Measurements from ENCODE around the gene HHAT.
"Not testable (repeated sequence)": the region's sequence is repeated elsewhere in the genome, so short reads cannot be mapped to it uniquely, and the experiment has no call there.

Gene HHAT

GRCh38 chr1:210657806-210658205 is 329.1 kb downstream of the HHAT start:
- Histone ChIP-seq H3K27ac (ENCODE audit: low read depth, low read length) (no peak overlapping the region), H3K27me3 (ENCODE audit: insufficient read depth, low read length) (no peaks in the 10 kb centered on the region), H3K36me3 (ENCODE audit: insufficient read depth, low read length) (no peaks in the 10 kb centered on the region), H3K4me1 (ENCODE audit: control insufficient read depth, insufficient read depth, low read length, unreplicated experiment) (no peaks in the 10 kb centered on the region), H3K4me3 (ENCODE audit: low read depth, low read length) (no peak overlapping the region), H2AFZ (ENCODE audit: low read length, unreplicated experiment) (no peak overlapping the region), H3K79me2 (ENCODE audit: control insufficient read depth, insufficient read depth, low read length, unreplicated experiment) (no peaks in the 10 kb centered on the region)

- not testable (repeated sequence) for H3K79me2 ChIP-seq (ENCODE audit: control insufficient read depth, insufficient read depth, low read length, unreplicated experiment); H3K27me3 ChIP-seq (ENCODE audit: insufficient read depth, low read length); H2AFZ ChIP-seq (ENCODE audit: low read length, unreplicated experiment); H3K4me3 ChIP-seq (ENCODE audit: low read depth, low read length); H3K36me3 ChIP-seq (ENCODE audit: insufficient read depth, low read length); H3K4me1 ChIP-seq (ENCODE audit: control insufficient read depth, insufficient read depth, low read length, unreplicated experiment); H3K27ac ChIP-seq (ENCODE audit: low read depth, low read length)
Observed at GRCh38 chr1:210661520-210661919, 332.8 kb downstream of the HHAT start.

GRCh38 chr1:210662291-210663050 is 333.8 kb downstream of the HHAT start:
- no peak overlapping the region for H2AFZ ChIP-seq (ENCODE audit: low read length, unreplicated experiment)
- no peaks in the 10 kb centered on the region for H3K79me2 ChIP-seq (ENCODE audit: control insufficient read depth, insufficient read depth, low read length, unreplicated experiment)
- no peak overlapping the region for H3K27ac ChIP-seq (ENCODE audit: low read depth, low read length)
- H3K36me3 ChIP-seq (ENCODE audit: insufficient read depth, low read length) = no peaks in the 10 kb centered on the region
- H3K27me3 ChIP-seq (ENCODE audit: insufficient read depth, low read length) = no peaks in the 10 kb centered on the region
- H3K4me1 ChIP-seq (ENCODE audit: control insufficient read depth, insufficient read depth, low read length, unreplicated experiment) = no peaks in the 10 kb centered on the region
- no peak overlapping the region for H3K4me3 ChIP-seq (ENCODE audit: low read depth, low read length)

GRCh38 chr1:210663730-210664573 is 335.2 kb downstream of the HHAT start:
- H3K79me2 ChIP-seq (ENCODE audit: control insufficient read depth, insufficient read depth, low read length, unreplicated experiment) = no peaks in the 10 kb centered on the region
- H3K27ac ChIP-seq (ENCODE audit: low read depth, low read length) = no peak overlapping the region
- H3K4me3 ChIP-seq (ENCODE audit: low read depth, low read length) = no peak overlapping the region
- no peaks in the 10 kb centered on the region for H3K4me1 ChIP-seq (ENCODE audit: control insufficient read depth, insufficient read depth, low read length, unreplicated experiment)
- H3K36me3 ChIP-seq (ENCODE audit: insufficient read depth, low read length) = no peaks in the 10 kb centered on the region
- no peaks in the 10 kb centered on the region for H3K27me3 ChIP-seq (ENCODE audit: insufficient read depth, low read length)
- H2AFZ ChIP-seq (ENCODE audit: low read length, unreplicated experiment) = no peak overlapping the region

- no peak overlapping the region for H2AFZ ChIP-seq (ENCODE audit: low read length, unreplicated experiment)
- H3K36me3 ChIP-seq (ENCODE audit: insufficient read depth, low read length) = no peaks in the 10 kb centered on the region
- H3K4me1 ChIP-seq (ENCODE audit: control insufficient read depth, insufficient read depth, low read length, unreplicated experiment) = no peaks in the 10 kb centered on the region
- H3K79me2 ChIP-seq (ENCODE audit: control insufficient read depth, insufficient read depth, low read length, unreplicated experiment) = no peaks in the 10 kb centered on the region
- no peak overlapping the region for H3K27ac ChIP-seq (ENCODE audit: low read depth, low read length)
- no peak overlapping the region for H3K4me3 ChIP-seq (ENCODE audit: low read depth, low read length)
- H3K27me3 ChIP-seq (ENCODE audit: insufficient read depth, low read length) = no peaks in the 10 kb centered on the region
Observed at GRCh38 chr1:210669951-210670350, 341.2 kb downstream of the HHAT start.

GRCh38 chr1:210674151-210674550 is 345.4 kb downstream of the HHAT start:
- no peak overlapping the region for H3K4me3 ChIP-seq (ENCODE audit: low read depth, low read length)
- no peaks in the 10 kb centered on the region for H3K79me2 ChIP-seq (ENCODE audit: control insufficient read depth, insufficient read depth, low read length, unreplicated experiment)
- no peaks in the 10 kb centered on the region for H3K27me3 ChIP-seq (ENCODE audit: insufficient read depth, low read length)
- no peak overlapping the region for H3K27ac ChIP-seq (ENCODE audit: low read depth, low read length)
- H2AFZ ChIP-seq (ENCODE audit: low read length, unreplicated experiment) = no peak overlapping the region
- no peaks in the 10 kb centered on the region for H3K36me3 ChIP-seq (ENCODE audit: insufficient read depth, low read length)
- H3K4me1 ChIP-seq (ENCODE audit: control insufficient read depth, insufficient read depth, low read length, unreplicated experiment) = no peaks in the 10 kb centered on the region

GRCh38 chr1:210676539-210676938 is 347.8 kb downstream of the HHAT start:
- Histone ChIP-seq H3K36me3 (ENCODE audit: insufficient read depth, low read length) (no peaks in the 10 kb centered on the region), H3K27ac (ENCODE audit: low read depth, low read length) (no peak overlapping the region), H3K27me3 (ENCODE audit: insufficient read depth, low read length) (no peaks in the 10 kb centered on the region), H3K4me3 (ENCODE audit: low read depth, low read length) (no peak overlapping the region), H3K4me1 (ENCODE audit: control insufficient read depth, insufficient read depth, low read length, unreplicated experiment) (no peaks in the 10 kb centered on the region), H3K79me2 (ENCODE audit: control insufficient read depth, insufficient read depth, low read length, unreplicated experiment) (no peaks in the 10 kb centered on the region), H2AFZ (ENCODE audit: low read length, unreplicated experiment) (no peak overlapping the region)

GRCh38 chr1:210677533-210677932 is 348.8 kb downstream of the HHAT start:
- no peak overlapping the region for H2AFZ ChIP-seq (ENCODE audit: low read length, unreplicated experiment)
- no peak overlapping the region for H3K27ac ChIP-seq (ENCODE audit: low read depth, low read length)
- no peaks in the 10 kb centered on the region for H3K27me3 ChIP-seq (ENCODE audit: insufficient read depth, low read length)
- no peaks in the 10 kb centered on the region for H3K79me2 ChIP-seq (ENCODE audit: control insufficient read depth, insufficient read depth, low read length, unreplicated experiment)
- H3K4me1 ChIP-seq (ENCODE audit: control insufficient read depth, insufficient read depth, low read length, unreplicated experiment) = no peaks in the 10 kb centered on the region
- H3K36me3 ChIP-seq (ENCODE audit: insufficient read depth, low read length) = no peaks in the 10 kb centered on the region
- no peak overlapping the region for H3K4me3 ChIP-seq (ENCODE audit: low read depth, low read length)

GRCh38 chr1:210678306-210678705 is 349.6 kb downstream of the HHAT start:
- H3K27ac ChIP-seq (ENCODE audit: low read depth, low read length) = no peak overlapping the region
- H3K4me1 ChIP-seq (ENCODE audit: control insufficient read depth, insufficient read depth, low read length, unreplicated experiment) = no peaks in the 10 kb centered on the region
- H3K27me3 ChIP-seq (ENCODE audit: insufficient read depth, low read length) = no peaks in the 10 kb centered on the region
- H2AFZ ChIP-seq (ENCODE audit: low read length, unreplicated experiment) = no peak overlapping the region
- H3K4me3 ChIP-seq (ENCODE audit: low read depth, low read length) = no peak overlapping the region
- no peaks in the 10 kb centered on the region for H3K79me2 ChIP-seq (ENCODE audit: control insufficient read depth, insufficient read depth, low read length, unreplicated experiment)
- H3K36me3 ChIP-seq (ENCODE audit: insufficient read depth, low read length) = no peaks in the 10 kb centered on the region

GRCh38 chr1:210681158-210681557 is 352.5 kb downstream of the HHAT start:
- no peaks in the 10 kb centered on the region for H3K79me2 ChIP-seq (ENCODE audit: control insufficient read depth, insufficient read depth, low read length, unreplicated experiment)
- H2AFZ ChIP-seq (ENCODE audit: low read length, unreplicated experiment) = no peak overlapping the region
- H3K27ac ChIP-seq (ENCODE audit: low read depth, low read length) = no peak overlapping the region
- no peaks in the 10 kb centered on the region for H3K36me3 ChIP-seq (ENCODE audit: insufficient read depth, low read length)
- no peaks in the 10 kb centered on the region for H3K27me3 ChIP-seq (ENCODE audit: insufficient read depth, low read length)
- no peak overlapping the region for H3K4me3 ChIP-seq (ENCODE audit: low read depth, low read length)
- no peaks in the 10 kb centered on the region for H3K4me1 ChIP-seq (ENCODE audit: control insufficient read depth, insufficient read depth, low read length, unreplicated experiment)

Data from ACC112 (cell line).